ENCODE results near the gene ASRGL1.

GRCh38 chr11:62413060-62413696 lies 75.9 kb downstream of the ASRGL1 start:
- no peak for TF ChIP-seq POLR2A (IDR thresholded peaks at IDR 0.05; ENCODE audit: insufficient read depth in 1 of 2, low read depth in 2 of 2, low read length in 2 of 2)
- TF ChIP-seq ZNF263 (CRISPR knock-in tag; IDR thresholded peaks at IDR 0.05): no peak
- TF ChIP-seq CTCF (CRISPR knock-in tag; IDR thresholded peaks at IDR 0.05): no peak
- no peak for TF ChIP-seq KLF16 (CRISPR knock-in tag; IDR thresholded peaks at IDR 0.05)
- no peak for TF ChIP-seq ZNF609 (CRISPR knock-in tag; IDR thresholded peaks at IDR 0.05; ENCODE audit: borderline replicate concordance)
- no peak for TF ChIP-seq RAD51 (IDR thresholded peaks at IDR 0.05; ENCODE audit: borderline replicate concordance)
- TF ChIP-seq PRDM15 (CRISPR knock-in tag; IDR thresholded peaks at IDR 0.05): no peak
- TF ChIP-seq ZFP41 (CRISPR knock-in tag; IDR thresholded peaks at IDR 0.05; ENCODE audit: borderline replicate concordance): no peak
- TF ChIP-seq THYN1 (CRISPR knock-in tag; IDR thresholded peaks at IDR 0.05; ENCODE audit: borderline replicate concordance, low read depth): no peak
- TF ChIP-seq RFX5 (IDR thresholded peaks at IDR 0.05; ENCODE audit: low read depth, low read length): no peak
- TF ChIP-seq PBX3 (CRISPR knock-in tag; IDR thresholded peaks at IDR 0.05; ENCODE audit: borderline replicate concordance): no peak
- no peak for TF ChIP-seq ZNF34 (CRISPR knock-in tag; IDR thresholded peaks at IDR 0.05; ENCODE audit: borderline replicate concordance)
- no peak for TF ChIP-seq GATAD1 (CRISPR knock-in tag; IDR thresholded peaks at IDR 0.05)

Measured in HepG2 (cell line).